H1 (cell line): ENCODE measurements around the gene GPR87. TPM values are rescaled to one million over a fixed set of nuclear protein-coding genes. Genes with fewer than 3 reads are reported as not detected.

Experiments used
- CHD7 ChIP-seq: fragments of 300-600 bp; sonication (generic); IDR thresholded peaks from 2 replicates; pipeline ENCODE4 v1.7.1; 2012; ENCODE audit warnings: low read length, moderate library complexity, mild to moderate bottlenecking, inconsistent platforms; ENCODE audit not compliant: insufficient replicate concordance
- KDM4A ChIP-seq: IDR thresholded peaks from one replicate; pipeline ENCODE4 v1.7.1; 2012; ENCODE audit warnings: low read depth, mild to moderate bottlenecking, moderate library complexity, low read length, inconsistent platforms; ENCODE audit not compliant: severe bottlenecking
- NANOG ChIP-seq: IDR thresholded peaks from 2 replicates; pipeline ENCODE4 v1.6.1; 2011; ENCODE audit warnings: low read length, low read depth, mild to moderate bottlenecking, inconsistent platforms; ENCODE audit not compliant: insufficient read depth, poor library complexity, severe bottlenecking
- YY1 ChIP-seq: IDR thresholded peaks from 2 replicates; pipeline ENCODE4 v1.6.1; 2011; ENCODE audit warnings: low read depth, mild to moderate bottlenecking, low read length
- polyA plus RNA-seq, 7 experiments: library from polyadenylated mRNA; depleted of rRNA in 3 of 7; stranded (reverse) in 5 of 7; unstranded in 2 of 7; fragments of >200 nt in 5 of 7; fragments of 200-250 nt in 2 of 7; gene quantifications; 1 replicate in 5 of 7; 2 replicates in 1 of 7; 4 replicates in 1 of 7; pipeline versions ENCODE4 v1.2.1 to v1.2.3, GENCODE V29; 2011 to 2013; ENCODE audit warnings: missing spikeins in 2 of 7, mixed read lengths in 2 of 7
- total RNA-seq: library from RNA; stranded (reverse); fragmentation: NEBNext Ultra II Directional; extraction: Animal tissue kit (Norgen Biotek cat#: 25700); gene quantifications from 2 replicates; pipeline ENCODE4 v1.2.1, GENCODE V29; 2021

Gene GPR87
- total and polyA plus RNA-seq, 2 of the 8 experiments (the other 6 are each of a cell fraction or from before 2014, with no cell fraction given): 0.05 TPM; not detected in 1

GRCh38 chr3:151265866-151266265 lies 50.8 kb downstream of the GPR87 start (continued):
- TF ChIP-seq CHD7 (no peak), NANOG (no peak), YY1 (peak; percentile 85), KDM4A (no peak)
